Thoracic aorta (tissue), 2 donors: ENCODE data around the gene DGKH. TPM values are rescaled to one million over a fixed set of nuclear protein-coding genes. Genes with fewer than 3 reads are reported as not detected.

Experiments used
- ATAC-seq: fragments of 150-250 bp; one replicate; pipeline ENCODE4 v1.8.0; 2017; ENCODE audit warnings: low read depth; ENCODE audit not compliant: insufficient number of reproducible peaks, low FRiP score
- DNase-seq: peaks from one replicate; pipeline ENCODE4 v3.0.0-alpha.2; 2020; ENCODE audit warnings: low spot score
- H3K27ac ChIP-seq, 2 donors: fragments of 200-600 bp; sonication (generic); 1 replicate in 1 of 2; 2 replicates in 1 of 2; pipeline ENCODE4 v1.5.1; 2016; ENCODE audit warnings: mild to moderate bottlenecking in 2 of 2, moderate library complexity in 2 of 2
- H3K27me3 ChIP-seq: fragments of 200-600 bp; sonication (generic); replicated peaks from 2 replicates; pipeline ENCODE4 v1.6.0; 2016; ENCODE audit warnings: mild to moderate bottlenecking; ENCODE audit not compliant: insufficient read depth
- H3K36me3 ChIP-seq: fragments of 200-600 bp; sonication (generic); one replicate; pipeline ENCODE4 v1.5.1; 2016
- H3K4me1 ChIP-seq, 2 donors: fragments of 200-600 bp; sonication (generic); 1 replicate in 1 of 2; 2 replicates in 1 of 2; pipeline versions ENCODE4 v1.5.1 to v1.6.0; 2016; ENCODE audit warnings: low read depth in 2 of 2, mild to moderate bottlenecking in 1 of 2; ENCODE audit not compliant: control insufficient read depth in 1 of 2
- H3K4me3 ChIP-seq: fragments of 200-600 bp; sonication (generic); 2 replicates; pipeline ENCODE4 v1.5.1; 2016; ENCODE audit warnings: mild to moderate bottlenecking
- H3K9me3 ChIP-seq: fragments of 200-600 bp; sonication (generic); 2 replicates; pipeline ENCODE4 v1.5.1; 2016
- total RNA-seq, 2 donors: library from RNA; depleted of rRNA; stranded (reverse); fragments of >200 nt; gene quantifications; one replicate each; pipeline versions ENCODE4 v1.1.0 to v1.2.3, GENCODE V29; 2016
- TF ChIP-seq, protein P1 (sequence below): fragments of 200-600 bp; sonication (generic); IDR thresholded peaks from one replicate; pipeline ENCODE4 v1.5.1; 2019; ENCODE audit warnings: antibody characterized with exemption

Gene DGKH
- total RNA-seq, 2 donors from 2014 or later: 18.3 to 37.8 TPM

- Histone ChIP-seq H3K36me3 (no peaks in the 10 kb centered on the region), H3K4me3 (no peak overlapping the region), H3K27me3 (no peaks in the 10 kb centered on the region), H3K27ac (peak overlapping the region; percentile 2 to 45), H3K4me1 (peaks cover 12 to 30% of the 10 kb centered on the region in 2 donors), H3K9me3 (no peaks in the 10 kb centered on the region)
- ATAC-seq (no peak), DNase-seq (no peak)
- TF ChIP-seq, protein P1, sequence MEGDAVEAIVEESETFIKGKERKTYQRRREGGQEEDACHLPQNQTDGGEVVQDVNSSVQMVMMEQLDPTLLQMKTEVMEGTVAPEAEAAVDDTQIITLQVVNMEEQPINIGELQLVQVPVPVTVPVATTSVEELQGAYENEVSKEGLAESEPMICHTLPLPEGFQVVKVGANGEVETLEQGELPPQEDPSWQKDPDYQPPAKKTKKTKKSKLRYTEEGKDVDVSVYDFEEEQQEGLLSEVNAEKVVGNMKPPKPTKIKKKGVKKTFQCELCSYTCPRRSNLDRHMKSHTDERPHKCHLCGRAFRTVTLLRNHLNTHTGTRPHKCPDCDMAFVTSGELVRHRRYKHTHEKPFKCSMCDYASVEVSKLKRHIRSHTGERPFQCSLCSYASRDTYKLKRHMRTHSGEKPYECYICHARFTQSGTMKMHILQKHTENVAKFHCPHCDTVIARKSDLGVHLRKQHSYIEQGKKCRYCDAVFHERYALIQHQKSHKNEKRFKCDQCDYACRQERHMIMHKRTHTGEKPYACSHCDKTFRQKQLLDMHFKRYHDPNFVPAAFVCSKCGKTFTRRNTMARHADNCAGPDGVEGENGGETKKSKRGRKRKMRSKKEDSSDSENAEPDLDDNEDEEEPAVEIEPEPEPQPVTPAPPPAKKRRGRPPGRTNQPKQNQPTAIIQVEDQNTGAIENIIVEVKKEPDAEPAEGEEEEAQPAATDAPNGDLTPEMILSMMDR: no peak
Observed at GRCh38 chr13:42007844-42008243, 40.6 kb upstream of the DGKH start.

GRCh38 chr13:42009057-42009456 is 39.4 kb upstream of the DGKH start:
- Histone ChIP-seq H3K9me3 (no peaks in the 10 kb centered on the region), H3K4me3 (no peak overlapping the region), H3K27me3 (no peaks in the 10 kb centered on the region), H3K4me1 (peaks cover 12 to 30% of the 10 kb centered on the region in 2 donors), H3K27ac (no peak overlapping the region), H3K36me3 (no peaks in the 10 kb centered on the region)
- DNase-seq (no peak), ATAC-seq (no peak)
- TF ChIP-seq, protein P1: no peak

DNA sequence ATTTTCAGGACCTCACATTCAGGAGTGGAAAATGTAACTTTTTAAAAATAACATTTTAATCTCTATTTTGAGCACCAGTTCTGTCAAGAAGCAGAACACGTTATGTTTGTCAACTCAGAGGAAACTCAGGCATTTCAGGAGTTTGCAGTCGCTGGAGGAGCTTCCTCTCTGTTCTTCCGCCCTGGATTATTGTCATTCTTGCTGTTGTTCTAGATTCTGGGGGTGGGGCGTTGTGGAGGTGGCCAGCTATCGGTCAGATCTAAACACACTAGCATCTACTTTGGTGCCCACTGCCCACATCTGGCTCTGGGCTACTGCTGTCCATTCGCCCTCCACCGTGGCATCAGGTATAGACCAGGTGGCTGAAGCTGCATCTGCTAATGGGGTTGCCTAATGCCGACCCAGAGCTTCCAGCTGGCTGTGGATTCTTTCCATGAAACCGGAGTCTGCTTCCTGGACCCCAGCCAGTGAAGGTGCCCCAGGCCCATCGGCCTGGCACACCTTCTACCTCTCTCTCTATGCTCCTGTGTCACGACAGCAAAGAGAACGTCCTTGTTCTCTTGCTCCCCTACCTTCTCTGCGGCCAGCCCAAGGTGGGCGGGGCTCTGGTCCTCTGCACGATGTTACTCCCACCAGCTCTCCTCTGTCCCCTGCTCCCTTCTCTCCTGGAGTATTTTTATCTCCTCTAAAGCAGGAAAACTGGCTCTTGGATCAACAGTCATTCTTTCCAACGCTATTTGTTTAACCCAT is 36.7 kb upstream of the DGKH start:
- ATAC-seq (no peak), DNase-seq (no peak)
- peaks cover 12 to 30% of the 10 kb centered on the region in 2 donors for H3K4me1 ChIP-seq
- no peak overlapping the region for H3K27ac ChIP-seq
- H3K36me3 ChIP-seq: no peaks in the 10 kb centered on the region
- no peaks in the 10 kb centered on the region for H3K9me3 ChIP-seq
- H3K27me3 ChIP-seq: no peaks in the 10 kb centered on the region
- peak overlapping the region; percentile 63 for H3K4me3 ChIP-seq
- TF ChIP-seq, protein P1: no peak

DNA sequence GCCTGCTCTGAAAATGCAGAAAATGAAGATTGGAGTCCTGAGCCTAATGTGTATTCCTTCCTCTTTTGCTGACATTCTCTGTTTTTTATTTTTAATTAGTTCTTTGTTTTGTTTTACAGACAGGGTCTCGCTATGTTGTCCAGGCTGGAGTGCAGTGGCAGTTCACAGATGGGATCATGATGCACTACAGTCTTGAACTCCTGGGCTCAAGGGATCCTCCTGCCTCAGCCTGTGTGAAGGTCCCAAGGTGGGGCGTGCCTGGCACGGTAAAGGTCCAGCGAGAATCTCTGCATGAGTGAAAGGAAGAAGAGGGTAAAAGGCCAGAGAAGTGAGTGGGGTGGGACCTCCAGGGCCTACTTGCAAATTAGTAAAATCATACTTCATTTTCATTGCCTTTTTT is 34.3 kb upstream of the DGKH start:
- DNase-seq: no peak

GRCh38 chr13:42017264-42017663 is 31.2 kb upstream of the DGKH start:
- Histone ChIP-seq H3K27ac (no peak overlapping the region), H3K36me3 (no peaks in the 10 kb centered on the region), H3K27me3 (no peaks in the 10 kb centered on the region), H3K4me1 (peaks cover under 1% of the 10 kb centered on the region in 2 donors), H3K9me3 (no peaks in the 10 kb centered on the region), H3K4me3 (no peak overlapping the region)
- TF ChIP-seq, protein P1: no peak
- DNase-seq (no peak), ATAC-seq (no peak)

More for the DNA sequence above, 34.3 kb upstream of the DGKH start:
- no peak for ATAC-seq
- Histone ChIP-seq H3K4me1 (peaks cover 12% of the 10 kb centered on the region in 2 donors), H3K9me3 (no peaks in the 10 kb centered on the region), H3K27ac (no peak overlapping the region), H3K36me3 (no peaks in the 10 kb centered on the region), H3K4me3 (no peak overlapping the region), H3K27me3 (no peaks in the 10 kb centered on the region)
- TF ChIP-seq, protein P1: no peak
